Erythroblast (primary cell): ENCODE data around the gene RBBP4.

Experiments
- DNase-seq, 2 experiments: peaks; one replicate each; lab custom pipeline; 2025; lab: John Stamatoyannopoulos, UW
- GATA1 ChIP-seq: IDR thresholded peaks from 2 replicates; pipeline ENCODE4 v1.6.1; 2011; ENCODE audit warnings: low read depth, mild to moderate bottlenecking, control low read depth, low read length, moderate library complexity
- POLR2A ChIP-seq: IDR thresholded peaks from 2 replicates; pipeline ENCODE4 v1.6.1; 2011; ENCODE audit warnings: mild to moderate bottlenecking, low read length

RBBP4 gene

GRCh38 chr1:32729254-32730046 lies 78.4 kb downstream of the RBBP4 start:
- TF ChIP-seq GATA1 (no peak), POLR2A (no peak)
- DNase-seq = no peak

GRCh38 chr1:32733582-32734321 lies 82.7 kb downstream of the RBBP4 start:
- TF ChIP-seq GATA1 (no peak), POLR2A (no peak)
- peak in 1 of 2 experiments; percentile 18 for DNase-seq
